ENCODE results near the gene CYP1A2.

DNA sequence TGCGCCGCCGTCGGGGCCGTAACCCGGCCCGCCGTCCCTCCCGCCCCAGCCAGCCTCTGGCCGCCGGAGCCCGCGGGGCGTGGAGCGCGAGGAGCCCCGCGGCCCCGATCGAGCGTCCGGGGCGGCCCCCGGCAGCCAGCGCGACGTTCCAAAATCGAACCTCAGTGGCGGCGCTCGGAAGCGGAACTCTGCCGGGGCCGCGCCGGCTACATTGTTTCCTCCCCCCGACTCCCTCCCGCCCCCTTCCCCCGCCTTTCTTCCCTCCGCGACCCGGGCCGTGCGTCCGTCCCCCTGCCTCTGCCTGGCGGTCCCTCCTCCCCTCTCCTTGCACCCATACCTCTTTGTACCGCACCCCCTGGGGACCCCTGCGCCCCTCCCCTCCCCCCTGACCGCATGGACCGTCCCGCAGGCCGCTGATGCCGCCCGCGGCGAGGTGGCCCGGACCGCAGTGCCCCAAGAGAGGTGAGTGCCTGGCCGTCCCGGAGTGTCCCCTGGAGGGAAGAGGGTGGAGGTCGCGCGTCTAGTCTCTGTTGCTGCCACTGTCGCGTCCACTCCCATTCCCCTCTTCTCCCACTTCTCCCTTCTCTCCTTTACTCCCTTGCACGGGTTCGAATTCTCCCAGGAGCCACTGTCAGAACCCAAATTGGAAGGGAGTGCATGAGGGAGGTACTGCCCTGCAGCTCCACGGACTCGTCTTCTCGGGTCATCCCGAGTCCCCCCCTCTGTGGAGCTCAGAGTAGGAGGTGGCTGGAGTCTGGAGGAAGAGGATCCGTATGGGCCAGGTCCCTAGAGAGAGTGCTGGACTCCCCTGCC is 33.8 kb downstream of the CYP1A2 start:
- TF ChIP-seq, protein P1, sequence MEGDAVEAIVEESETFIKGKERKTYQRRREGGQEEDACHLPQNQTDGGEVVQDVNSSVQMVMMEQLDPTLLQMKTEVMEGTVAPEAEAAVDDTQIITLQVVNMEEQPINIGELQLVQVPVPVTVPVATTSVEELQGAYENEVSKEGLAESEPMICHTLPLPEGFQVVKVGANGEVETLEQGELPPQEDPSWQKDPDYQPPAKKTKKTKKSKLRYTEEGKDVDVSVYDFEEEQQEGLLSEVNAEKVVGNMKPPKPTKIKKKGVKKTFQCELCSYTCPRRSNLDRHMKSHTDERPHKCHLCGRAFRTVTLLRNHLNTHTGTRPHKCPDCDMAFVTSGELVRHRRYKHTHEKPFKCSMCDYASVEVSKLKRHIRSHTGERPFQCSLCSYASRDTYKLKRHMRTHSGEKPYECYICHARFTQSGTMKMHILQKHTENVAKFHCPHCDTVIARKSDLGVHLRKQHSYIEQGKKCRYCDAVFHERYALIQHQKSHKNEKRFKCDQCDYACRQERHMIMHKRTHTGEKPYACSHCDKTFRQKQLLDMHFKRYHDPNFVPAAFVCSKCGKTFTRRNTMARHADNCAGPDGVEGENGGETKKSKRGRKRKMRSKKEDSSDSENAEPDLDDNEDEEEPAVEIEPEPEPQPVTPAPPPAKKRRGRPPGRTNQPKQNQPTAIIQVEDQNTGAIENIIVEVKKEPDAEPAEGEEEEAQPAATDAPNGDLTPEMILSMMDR (IDR thresholded peaks at IDR 0.05; ENCODE audit: low read length): no peak
- no peak for TF ChIP-seq EZH2 (optimal IDR thresholded peaks at IDR 0.05; ENCODE audit: low read depth, low read length)
